PFSK-1 (cell line): ENCODE measurements around the gene KXD1.

Experiments used
- POLR2AphosphoS5 ChIP-seq: IDR thresholded peaks from 2 replicates; pipeline ENCODE4 v1.6.1; 2012; ENCODE audit warnings: low read depth, mild to moderate bottlenecking, control low read depth, low read length, moderate library complexity
- TAF1 ChIP-seq: IDR thresholded peaks from 2 replicates; pipeline ENCODE4 v1.6.1; 2012; ENCODE audit warnings: low read length, control low read depth, borderline replicate concordance; ENCODE audit not compliant: insufficient read depth

GRCh38 chr19:18596752-18597157 lies 39.1 kb downstream of the KXD1 start:
- no peak for TF ChIP-seq TAF1
- TF ChIP-seq POLR2AphosphoS5 = no peak; the same call in none of the 2 replicates
